Stimulated activated CD4-positive, alpha-beta T cell treated with anti-CD3 and anti-CD28 coated beads, Interleukin-1b, Interleukin-23, amount 100 ng/mL, for 1 hour (primary cell): Measurements from ENCODE around the gene MRTFB.
"Not testable (repeated sequence)": the region's sequence is repeated elsewhere in the genome, so short reads cannot be mapped to it uniquely, and the experiment has no call there.

Source experiments
- DNase-seq, 2 donors: peaks; one replicate each; pipeline ENCODE4 v3.0.0-alpha.2; 2020; ENCODE audit warnings: low read depth in 2 of 2

Gene MRTFB, protein sequence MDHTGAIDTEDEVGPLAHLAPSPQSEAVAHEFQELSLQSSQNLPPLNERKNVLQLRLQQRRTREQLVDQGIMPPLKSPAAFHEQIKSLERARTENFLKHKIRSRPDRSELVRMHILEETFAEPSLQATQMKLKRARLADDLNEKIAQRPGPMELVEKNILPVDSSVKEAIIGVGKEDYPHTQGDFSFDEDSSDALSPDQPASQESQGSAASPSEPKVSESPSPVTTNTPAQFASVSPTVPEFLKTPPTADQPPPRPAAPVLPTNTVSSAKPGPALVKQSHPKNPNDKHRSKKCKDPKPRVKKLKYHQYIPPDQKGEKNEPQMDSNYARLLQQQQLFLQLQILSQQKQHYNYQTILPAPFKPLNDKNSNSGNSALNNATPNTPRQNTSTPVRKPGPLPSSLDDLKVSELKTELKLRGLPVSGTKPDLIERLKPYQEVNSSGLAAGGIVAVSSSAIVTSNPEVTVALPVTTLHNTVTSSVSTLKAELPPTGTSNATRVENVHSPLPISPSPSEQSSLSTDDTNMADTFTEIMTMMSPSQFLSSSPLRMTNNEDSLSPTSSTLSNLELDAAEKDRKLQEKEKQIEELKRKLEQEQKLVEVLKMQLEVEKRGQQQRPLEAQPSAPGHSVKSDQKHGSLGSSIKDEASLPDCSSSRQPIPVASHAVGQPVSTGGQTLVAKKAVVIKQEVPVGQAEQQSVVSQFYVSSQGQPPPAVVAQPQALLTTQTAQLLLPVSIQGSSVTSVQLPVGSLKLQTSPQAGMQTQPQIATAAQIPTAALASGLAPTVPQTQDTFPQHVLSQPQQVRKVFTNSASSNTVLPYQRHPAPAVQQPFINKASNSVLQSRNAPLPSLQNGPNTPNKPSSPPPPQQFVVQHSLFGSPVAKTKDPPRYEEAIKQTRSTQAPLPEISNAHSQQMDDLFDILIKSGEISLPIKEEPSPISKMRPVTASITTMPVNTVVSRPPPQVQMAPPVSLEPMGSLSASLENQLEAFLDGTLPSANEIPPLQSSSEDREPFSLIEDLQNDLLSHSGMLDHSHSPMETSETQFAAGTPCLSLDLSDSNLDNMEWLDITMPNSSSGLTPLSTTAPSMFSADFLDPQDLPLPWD

DNA sequence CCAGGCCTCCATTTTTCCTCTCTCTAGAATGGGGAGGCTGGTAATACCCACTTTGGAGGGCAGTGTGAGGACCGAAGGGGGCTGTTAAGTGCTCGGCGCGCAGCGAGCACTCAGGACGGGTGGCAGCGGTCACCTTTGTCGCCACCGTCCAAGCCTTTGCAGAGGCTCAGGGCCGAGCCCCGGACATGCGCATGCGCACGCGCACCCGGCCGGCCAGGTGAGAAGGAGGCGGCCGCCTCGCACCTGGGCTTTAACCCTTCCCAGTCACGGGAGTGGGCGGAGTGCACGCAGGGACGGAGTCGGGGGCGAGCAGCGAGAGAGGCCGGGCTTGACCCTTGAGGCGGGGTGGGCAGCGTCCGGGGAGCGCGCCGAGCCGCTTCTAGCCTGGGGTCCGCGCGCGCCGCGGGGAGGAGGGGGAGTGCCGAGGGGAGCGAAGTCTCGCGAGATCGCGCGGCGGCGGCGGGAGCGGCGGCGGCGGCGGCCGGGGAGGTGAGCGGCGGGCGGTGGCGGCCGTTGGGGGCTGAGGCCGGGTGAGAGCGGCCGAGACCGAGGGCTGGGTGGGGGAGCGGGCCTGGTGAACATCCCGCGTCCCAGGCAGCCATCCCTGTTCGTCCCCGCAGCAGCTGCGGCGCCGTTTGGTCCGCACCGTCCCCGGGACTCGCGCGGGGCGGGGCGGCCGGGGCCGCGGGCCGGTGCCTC lies at the start of gene MRTFB:
Gene MRTFB (plus strand): TSS at position 443 of the 699 bp plus-strand sequence. CDS start 69,288 bp downstream, outside the sequence.
- peak; percentile 54 to 66 for DNase-seq

DNA sequence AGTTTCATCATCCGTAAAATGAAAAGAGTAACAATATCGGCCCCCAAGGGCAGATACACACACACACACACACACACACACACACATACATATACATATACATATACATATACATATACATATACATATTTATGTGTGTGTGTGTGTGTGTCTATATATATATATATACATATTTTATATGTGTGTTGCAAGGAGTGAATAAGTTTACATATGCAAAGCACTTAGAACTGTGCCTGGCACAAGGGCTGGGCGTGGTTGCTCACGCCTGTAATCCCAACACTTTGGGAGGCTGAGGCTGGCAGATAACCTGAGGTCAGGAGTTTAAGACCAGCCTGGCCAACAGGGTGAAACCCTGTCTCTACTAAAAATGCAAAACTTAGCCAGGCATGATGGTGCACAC lies 47.6 kb upstream of the MRTFB start:
- DNase-seq, result not testable (repeated sequence)

DNA sequence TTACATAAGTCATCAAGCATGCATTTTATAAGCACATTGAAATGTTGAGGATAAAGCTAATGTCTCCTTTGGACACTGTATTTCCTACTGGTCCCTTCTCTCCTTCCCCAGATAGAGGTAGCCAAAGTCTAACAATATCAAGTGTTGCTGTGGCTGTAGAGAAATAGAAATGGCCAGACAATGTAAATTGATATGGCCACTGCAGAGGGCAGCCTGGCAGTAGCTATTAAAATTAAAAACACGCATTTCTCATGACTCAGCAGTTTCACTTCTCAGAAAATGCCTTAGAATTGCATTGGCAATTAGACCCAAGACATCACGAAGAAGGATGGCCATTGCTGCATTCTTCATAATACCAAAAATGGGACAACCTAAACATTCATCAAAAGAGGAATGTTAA lies 46.8 kb upstream of the MRTFB start:
- no peak for DNase-seq

GRCh38 chr16:14026572-14027285 lies 44.4 kb upstream of the MRTFB start:
- DNase-seq, result no peak

DNA sequence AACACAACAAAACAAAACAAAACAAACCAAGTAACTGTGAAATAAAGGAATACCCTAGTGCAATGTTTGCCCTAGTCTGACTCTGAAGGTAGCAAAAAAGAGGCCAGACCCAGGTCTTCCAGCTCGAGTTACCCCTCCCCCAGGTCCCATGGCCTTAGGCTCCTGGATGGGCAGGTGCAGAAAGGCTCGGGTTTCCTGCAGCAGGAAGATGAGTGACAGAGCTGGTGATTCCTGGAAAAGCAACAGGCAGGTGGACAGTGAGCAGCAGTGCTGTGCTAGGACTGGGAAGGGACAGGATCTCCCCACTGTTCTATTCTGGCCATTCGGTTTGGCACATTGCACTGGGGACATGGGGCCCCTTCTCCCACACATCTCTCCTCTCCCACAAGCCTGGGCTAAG lies 42.9 kb upstream of the MRTFB start:
- DNase-seq, result no peak

DNA sequence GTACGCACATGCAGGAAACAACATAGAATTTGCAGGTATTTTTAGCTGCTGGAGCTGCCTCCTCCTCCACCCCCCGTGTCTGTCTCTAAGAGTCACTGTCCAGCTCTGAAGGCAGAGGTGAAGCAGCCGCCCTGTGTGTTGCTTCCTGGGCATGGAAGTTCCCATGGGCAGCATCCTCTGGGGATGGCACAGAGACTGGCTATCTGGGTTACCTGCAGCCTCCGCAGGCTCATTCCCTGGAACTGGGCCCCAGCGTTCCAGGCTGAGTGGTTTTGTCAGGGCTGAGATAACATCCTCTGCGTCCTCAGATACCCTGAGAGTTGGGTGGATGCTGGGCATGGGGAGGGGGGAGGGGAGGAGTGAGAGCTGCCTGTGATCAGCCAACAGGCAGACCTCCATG lies 41.5 kb upstream of the MRTFB start:
- no peak for DNase-seq

DNA sequence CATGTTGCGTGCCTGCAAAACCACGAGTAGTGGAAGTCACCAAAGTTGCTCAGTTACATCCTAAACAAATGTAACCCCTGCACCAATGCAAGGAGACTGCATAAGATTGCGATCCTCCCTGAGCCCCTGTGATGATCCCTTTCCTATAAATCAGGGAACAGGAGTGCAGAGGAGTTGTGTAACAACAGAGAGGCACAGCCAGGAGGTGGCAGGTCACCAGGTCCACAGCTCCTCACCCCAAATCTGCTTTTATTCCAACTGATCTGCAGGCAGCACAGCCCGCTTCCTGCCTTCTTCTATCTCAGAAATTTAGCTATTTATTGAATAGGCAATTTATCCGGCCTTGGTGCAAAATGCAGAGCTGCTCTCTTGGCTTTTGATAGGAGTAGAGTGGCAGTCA lies 36.0 kb upstream of the MRTFB start:
- no peak for DNase-seq

DNA sequence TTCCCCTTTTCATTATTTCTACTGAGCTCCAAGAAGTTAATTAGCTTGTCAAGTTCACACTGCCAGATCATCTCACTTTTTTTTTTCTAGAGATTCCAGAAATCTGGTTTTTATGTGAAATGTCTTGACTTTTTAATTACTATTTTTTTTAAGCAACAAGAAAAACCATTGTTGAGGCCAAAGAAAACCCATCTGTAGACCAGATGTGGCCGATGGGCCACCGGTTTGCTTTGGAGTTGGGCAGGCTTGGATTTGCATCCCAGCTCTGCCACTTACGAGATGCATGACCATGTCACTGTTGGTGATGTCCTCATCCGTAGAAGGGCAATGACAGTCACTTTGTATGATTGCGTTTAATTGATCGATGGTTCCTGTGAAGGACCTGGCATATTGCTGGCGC lies 34.2 kb upstream of the MRTFB start:
- DNase-seq, result no peak

DNA sequence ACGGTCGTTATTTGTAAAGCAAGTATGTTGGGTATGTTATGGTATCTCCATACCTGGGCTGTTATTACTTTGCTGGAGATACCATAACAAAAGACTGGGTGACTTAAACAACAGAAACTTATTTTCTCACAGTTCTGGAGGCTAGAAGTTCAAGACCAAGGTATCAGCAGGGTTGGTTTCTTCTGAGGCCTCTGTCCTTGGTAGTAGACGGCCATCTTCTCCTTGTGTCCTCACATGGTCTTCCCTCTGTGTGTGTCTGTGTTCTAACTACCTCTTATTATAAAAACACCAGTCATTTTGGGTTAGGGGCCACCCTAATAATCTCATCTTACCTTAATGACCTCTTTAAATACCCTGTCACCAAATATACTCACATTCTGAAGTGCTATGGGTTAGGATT lies 33.2 kb upstream of the MRTFB start:
- DNase-seq, result no peak

GRCh38 chr16:14041164-14041563 lies 30.0 kb upstream of the MRTFB start:
- no peak for DNase-seq

GRCh38 chr16:14042706-14043105 lies 28.4 kb upstream of the MRTFB start:
- no peak for DNase-seq

DNA sequence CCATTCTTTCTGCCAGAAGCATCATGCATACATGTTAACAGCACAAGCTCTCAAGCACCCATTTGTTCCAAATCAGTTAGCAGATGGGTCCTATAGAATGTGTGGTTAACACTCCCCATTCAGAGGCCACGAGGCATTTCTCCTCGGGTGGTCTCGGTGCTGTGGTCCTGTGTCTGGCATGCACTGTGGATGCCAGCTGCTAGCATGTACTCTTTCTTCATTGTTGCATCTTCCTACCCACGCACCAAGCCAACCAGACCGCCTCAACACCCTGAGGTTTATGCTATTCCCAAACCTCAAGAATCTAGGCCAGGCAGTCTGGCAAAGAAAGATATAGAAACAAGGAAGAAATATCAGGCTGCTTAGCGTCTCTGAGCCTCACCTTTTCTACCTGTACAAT lies 27.8 kb upstream of the MRTFB start:
- DNase-seq, result no peak

GRCh38 chr16:14043793-14044192 lies 27.3 kb upstream of the MRTFB start:
- DNase-seq, result no peak

- DNase-seq, result not testable (repeated sequence)
These were observed 23.8 kb upstream of the MRTFB start for GRCh38 chr16:14047121-14047859.

GRCh38 chr16:14050291-14051027 lies 20.7 kb upstream of the MRTFB start:
- DNase-seq, result no peak

GRCh38 chr16:14051103-14051729 lies 19.9 kb upstream of the MRTFB start:
- no peak for DNase-seq

DNA sequence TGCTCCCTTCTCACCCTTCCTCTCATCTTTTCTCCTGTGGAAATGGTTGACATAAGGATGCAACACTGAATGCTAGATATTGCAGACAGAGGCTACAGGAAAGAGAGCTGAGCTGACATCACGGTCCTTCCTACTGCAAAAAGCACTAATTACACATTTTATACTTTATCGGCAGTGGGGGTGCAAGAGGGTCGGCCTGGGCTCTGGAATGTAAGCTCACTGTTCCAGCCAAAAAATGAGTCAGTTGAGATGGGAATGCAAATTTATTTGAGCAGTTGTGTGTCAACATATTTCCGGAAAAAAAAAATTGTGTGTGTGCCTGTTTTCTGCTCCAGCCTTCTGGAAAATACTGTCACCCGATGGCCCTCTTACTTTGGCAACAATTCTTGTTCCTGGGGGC lies 14.1 kb upstream of the MRTFB start:
- DNase-seq, result no peak

- no peak for DNase-seq
These were observed 13.2 kb upstream of the MRTFB start for GRCh38 chr16:14057878-14058382.

DNA sequence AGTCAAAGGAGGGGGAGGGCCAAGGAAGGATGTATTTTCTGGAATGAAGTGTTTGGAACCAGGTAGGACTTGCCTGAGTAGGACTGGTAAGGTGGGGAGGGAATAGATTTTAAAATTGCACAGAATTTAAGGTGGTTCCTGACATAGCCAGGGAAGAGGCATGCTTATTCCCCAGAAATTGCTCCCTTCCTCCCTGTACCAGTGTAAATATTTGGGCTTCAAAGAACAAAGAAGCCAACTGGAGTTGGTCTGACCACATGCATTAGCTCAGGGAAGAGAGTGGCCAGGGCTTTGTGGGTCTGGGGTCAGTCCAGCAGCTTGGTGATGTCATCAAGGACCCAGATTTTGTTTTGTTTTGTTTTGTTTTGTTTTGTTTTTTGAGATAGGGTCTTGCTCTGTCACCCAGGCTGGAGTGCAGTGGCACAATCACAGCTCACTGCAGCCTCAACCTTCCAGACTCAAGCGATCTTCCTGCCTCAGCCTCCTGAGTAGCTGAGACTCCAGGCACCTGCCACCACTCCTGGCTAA lies 9.3 kb upstream of the MRTFB start:
- DNase-seq, result no peak
